ENCODE measurements around the gene BMPR1A. TPM values are rescaled to one million over a fixed set of nuclear protein-coding genes. Genes with fewer than 3 reads are reported as not detected.

BMPR1A gene
- total and polyA plus RNA-seq, 7 experiments from 2014 or later: 2.1 to 11.3 (median 5.6) TPM

GRCh38 chr10:86830043-86830591 lies 73.7 kb downstream of the BMPR1A start:
- Histone ChIP-seq H3K27me3 (ENCODE audit: control insufficient read depth in 2 of 2, insufficient read depth in 2 of 2, low read length in 2 of 2) (no peaks in the 10 kb centered on the region), H3K4me3 (ENCODE audit: low read length) (no peak overlapping the region), H3K9me3 (ENCODE audit: control insufficient read depth in 2 of 3, low read length in 3 of 3) (no peaks in the 10 kb centered on the region), H3K4me1 (ENCODE audit: control insufficient read depth in 2 of 2, insufficient read depth in 2 of 2, low read length in 2 of 2) (no peaks in the 10 kb centered on the region), H3K36me3 (ENCODE audit: control insufficient read depth in 2 of 3, insufficient read depth in 3 of 3, low read length in 3 of 3) (no peaks in the 10 kb centered on the region), H3K27ac (ENCODE audit: low read depth, low read length) (no peak overlapping the region)
- Mint-ChIP-seq H3K27ac (no peak overlapping the region), H3K4me1 (peaks cover 0 to 23% (median 0%) of the 10 kb centered on the region in 7 donors), H3K4me3 (no peak overlapping the region), H3K36me3 (peaks cover 0 to 3% (median 0%) of the 10 kb centered on the region in 5 donors), H3K27me3 (peaks cover 0 to 8% (median 0%) of the 10 kb centered on the region in 5 donors), H3K9me3 (no peaks in the 10 kb centered on the region)
- DNase-seq: no peak
- CTCF ChIA-PET: no interaction called here
- intact Hi-C loops (cut with micrococcal nuclease): no loop called here
- no peak for ATAC-seq
- POLR2A ChIA-PET: no interaction called here

DNA sequence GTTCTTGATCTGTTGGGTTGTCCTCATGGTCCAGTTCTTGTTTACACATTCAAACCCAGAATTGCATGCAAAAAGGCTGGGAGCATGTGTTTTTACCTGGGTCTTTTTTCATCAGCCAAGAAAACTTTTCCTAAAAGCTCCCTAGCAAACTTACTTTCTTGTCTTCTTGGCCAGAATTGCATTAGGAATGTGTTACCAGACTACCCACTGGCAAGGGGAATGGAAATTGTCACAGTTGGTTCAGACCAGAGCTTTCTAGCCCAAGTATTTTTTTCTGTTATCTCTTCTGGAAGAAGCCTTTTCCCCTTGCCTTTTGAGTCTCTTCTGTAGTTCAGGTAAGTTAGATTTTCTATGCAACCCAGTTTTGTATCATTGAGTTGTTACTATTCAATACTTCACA lies 77.5 kb downstream of the BMPR1A start:
- H3K27ac Mint-ChIP-seq: no peak overlapping the region
- POLR2A ChIA-PET: interaction anchor here (0.6 kb wide), 1 partner anchor 100 kb away, joined by 6 read pairs; no protein-coding TSS in a partner anchor
- H3K9me3 Mint-ChIP-seq: no peaks in the 10 kb centered on the region
- no peak overlapping the region for H3K4me3 Mint-ChIP-seq
- Histone ChIP-seq H3K27me3 (ENCODE audit: control insufficient read depth in 2 of 2, insufficient read depth in 2 of 2, low read length in 2 of 2) (no peaks in the 10 kb centered on the region), H3K36me3 (ENCODE audit: control insufficient read depth in 2 of 3, insufficient read depth in 3 of 3, low read length in 3 of 3) (no peaks in the 10 kb centered on the region), H3K27ac (ENCODE audit: low read depth, low read length) (no peak overlapping the region), H3K4me1 (ENCODE audit: control insufficient read depth in 2 of 2, insufficient read depth in 2 of 2, low read length in 2 of 2) (no peaks in the 10 kb centered on the region), H3K9me3 (ENCODE audit: control insufficient read depth in 2 of 3, low read length in 3 of 3) (no peaks in the 10 kb centered on the region), H3K4me3 (ENCODE audit: low read length) (no peak overlapping the region)
- intact Hi-C loops (cut with micrococcal nuclease): no loop called here
- DNase-seq (no peak), ATAC-seq (no peak)
- H3K4me1 Mint-ChIP-seq: peaks cover 0 to 19% (median 0%) of the 10 kb centered on the region in 7 donors
- H3K27me3 Mint-ChIP-seq: peaks cover 0 to 9% (median 0%) of the 10 kb centered on the region in 5 donors
- CTCF ChIA-PET: no interaction called here
- peaks cover 0 to 3% (median 0%) of the 10 kb centered on the region in 5 donors for H3K36me3 Mint-ChIP-seq

GRCh38 chr10:86836044-86836443 lies 79.6 kb downstream of the BMPR1A start:
- Mint-ChIP-seq H3K36me3 (peaks cover 0 to 5% (median 4%) of the 10 kb centered on the region in 5 donors), H3K4me1 (peaks cover 0 to 13% (median 0%) of the 10 kb centered on the region in 7 donors), H3K4me3 (no peak overlapping the region), H3K27ac (no peak overlapping the region), H3K27me3 (peaks cover 0 to 9% (median 0%) of the 10 kb centered on the region in 5 donors), H3K9me3 (no peaks in the 10 kb centered on the region)
- Histone ChIP-seq H3K27me3 (ENCODE audit: control insufficient read depth in 2 of 2, insufficient read depth in 2 of 2, low read length in 2 of 2) (no peaks in the 10 kb centered on the region), H3K4me1 (ENCODE audit: control insufficient read depth in 2 of 2, insufficient read depth in 2 of 2, low read length in 2 of 2) (no peaks in the 10 kb centered on the region), H3K27ac (ENCODE audit: low read depth, low read length) (no peak overlapping the region), H3K4me3 (ENCODE audit: low read length) (no peak overlapping the region), H3K36me3 (ENCODE audit: control insufficient read depth in 2 of 3, insufficient read depth in 3 of 3, low read length in 3 of 3) (no peaks in the 10 kb centered on the region), H3K9me3 (ENCODE audit: control insufficient read depth in 2 of 3, low read length in 3 of 3) (no peaks in the 10 kb centered on the region)
- ATAC-seq (no peak), DNase-seq (no peak)
- ChIA-PET CTCF (no interaction called here), POLR2A (no interaction called here)
- intact Hi-C loops (cut with micrococcal nuclease): no loop called here

- Histone ChIP-seq H3K27me3 (ENCODE audit: control insufficient read depth in 2 of 2, insufficient read depth in 2 of 2, low read length in 2 of 2) (no peaks in the 10 kb centered on the region), H3K27ac (ENCODE audit: low read depth, low read length) (no peak overlapping the region), H3K4me1 (ENCODE audit: control insufficient read depth in 2 of 2, insufficient read depth in 2 of 2, low read length in 2 of 2) (no peaks in the 10 kb centered on the region), H3K9me3 (ENCODE audit: control insufficient read depth in 2 of 3, low read length in 3 of 3) (no peaks in the 10 kb centered on the region), H3K4me3 (ENCODE audit: low read length) (no peak overlapping the region), H3K36me3 (ENCODE audit: control insufficient read depth in 2 of 3, insufficient read depth in 3 of 3, low read length in 3 of 3) (no peaks in the 10 kb centered on the region)
- Mint-ChIP-seq H3K9me3 (no peaks in the 10 kb centered on the region), H3K4me1 (peaks cover 0 to 13% (median 0%) of the 10 kb centered on the region in 7 donors), H3K36me3 (peaks cover 0 to 12% (median 5%) of the 10 kb centered on the region in 5 donors), H3K4me3 (no peak overlapping the region), H3K27me3 (peaks cover 0 to 9% (median 0%) of the 10 kb centered on the region in 5 donors), H3K27ac (no peak overlapping the region)
- ATAC-seq (no peak), DNase-seq (no peak)
- CTCF ChIA-PET: interaction anchor here (0.7 kb wide), 1 partner anchor 491 kb away, joined by 7 read pairs; no protein-coding TSS in a partner anchor
- POLR2A ChIA-PET: no interaction called here
- intact Hi-C loops (cut with micrococcal nuclease): no loop called here
These were observed 81.2 kb downstream of the BMPR1A start for GRCh38 chr10:86837663-86838062.

DNA sequence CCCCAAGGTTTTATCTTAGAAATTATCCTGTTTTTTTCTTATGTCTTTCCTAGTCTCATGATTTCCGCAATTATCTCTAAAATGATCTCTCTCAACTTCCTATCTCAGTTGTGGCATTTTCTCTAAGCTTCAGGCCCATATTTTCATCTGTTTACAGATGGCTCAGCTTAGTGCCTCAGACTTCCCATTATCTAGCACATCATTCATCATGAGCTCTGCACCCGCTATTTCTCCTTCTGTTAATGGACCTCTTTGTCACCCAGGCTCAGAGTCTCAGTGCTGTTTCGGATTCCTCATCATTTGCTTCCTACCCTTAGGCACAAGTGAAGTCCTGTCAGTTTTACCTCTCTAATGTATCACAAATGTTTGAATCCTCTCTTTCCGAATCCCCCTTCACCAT lies 84.1 kb downstream of the BMPR1A start:
- ATAC-seq: no peak
- H3K4me3 ChIP-seq (ENCODE audit: low read length): no peak overlapping the region

GRCh38 chr10:86846088-86846487 lies 89.7 kb downstream of the BMPR1A start:
- CTCF ChIA-PET: no interaction called here
- H3K27me3 Mint-ChIP-seq: no peaks in the 10 kb centered on the region

More for the DNA sequence above, 84.1 kb downstream of the BMPR1A start:
- no peaks in the 10 kb centered on the region for H3K4me1 ChIP-seq (ENCODE audit: control insufficient read depth in 2 of 2, insufficient read depth in 2 of 2, low read length in 2 of 2)
- H3K9me3 ChIP-seq (ENCODE audit: control insufficient read depth in 2 of 3, low read length in 3 of 3): no peaks in the 10 kb centered on the region
- ChIA-PET POLR2A (no interaction called here), CTCF (interaction anchor here (0.6 kb wide), 1 partner anchor 28 kb away, joined by 3 read pairs; no protein-coding TSS in a partner anchor)
- no peak overlapping the region for H3K27ac ChIP-seq (ENCODE audit: low read depth, low read length)
- Mint-ChIP-seq H3K9me3 (no peaks in the 10 kb centered on the region), H3K36me3 (peaks cover 2 to 15% (median 8%) of the 10 kb centered on the region in 5 donors), H3K4me1 (no peaks in the 10 kb centered on the region), H3K27me3 (peaks cover 0 to 3% (median 0%) of the 10 kb centered on the region in 5 donors), H3K27ac (no peak overlapping the region), H3K4me3 (no peak overlapping the region)
- H3K36me3 ChIP-seq (ENCODE audit: control insufficient read depth in 2 of 3, insufficient read depth in 3 of 3, low read length in 3 of 3): no peaks in the 10 kb centered on the region
- intact Hi-C loops (cut with micrococcal nuclease): no loop called here
- no peaks in the 10 kb centered on the region for H3K27me3 ChIP-seq (ENCODE audit: control insufficient read depth in 2 of 2, insufficient read depth in 2 of 2, low read length in 2 of 2)
- DNase-seq: no peak

DNA sequence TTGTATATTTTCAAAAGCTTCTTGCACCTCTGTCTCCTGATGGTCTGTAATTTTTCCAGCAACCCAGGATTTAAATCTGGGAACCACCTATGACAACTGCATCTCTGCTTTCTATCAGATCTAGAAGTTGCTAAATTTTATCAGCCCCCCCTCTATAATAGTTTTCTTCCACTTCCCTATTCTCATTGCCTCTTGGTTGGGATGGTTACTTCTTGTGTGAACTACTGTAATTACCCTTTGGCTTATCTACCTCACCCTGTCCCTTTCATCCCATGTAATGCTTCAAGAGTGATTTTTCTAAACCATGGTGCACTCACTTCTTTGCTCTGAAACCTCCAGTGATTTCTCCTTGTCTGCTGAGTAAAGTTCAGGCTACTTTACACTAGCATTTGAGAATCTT lies 92.3 kb downstream of the BMPR1A start:
- H3K36me3 Mint-ChIP-seq: peaks cover 2 to 16% (median 5%) of the 10 kb centered on the region in 5 donors
- Histone ChIP-seq H3K27ac (ENCODE audit: low read depth, low read length) (no peak overlapping the region), H3K27me3 (ENCODE audit: control insufficient read depth in 2 of 2, insufficient read depth in 2 of 2, low read length in 2 of 2) (no peaks in the 10 kb centered on the region), H3K4me1 (ENCODE audit: control insufficient read depth in 2 of 2, insufficient read depth in 2 of 2, low read length in 2 of 2) (no peaks in the 10 kb centered on the region), H3K36me3 (ENCODE audit: control insufficient read depth in 2 of 3, insufficient read depth in 3 of 3, low read length in 3 of 3) (no peaks in the 10 kb centered on the region), H3K9me3 (ENCODE audit: control insufficient read depth in 2 of 3, low read length in 3 of 3) (no peaks in the 10 kb centered on the region), H3K4me3 (ENCODE audit: low read length) (no peak overlapping the region)
- DNase-seq (no peak), ATAC-seq (no peak)
- no peak overlapping the region for H3K27ac Mint-ChIP-seq
- no peak overlapping the region for H3K4me3 Mint-ChIP-seq
- no peaks in the 10 kb centered on the region for H3K27me3 Mint-ChIP-seq
- ChIA-PET POLR2A (no interaction called here), CTCF (no interaction called here)
- H3K9me3 Mint-ChIP-seq: peaks cover 0 to 9% (median 0%) of the 10 kb centered on the region in 11 donors
- H3K4me1 Mint-ChIP-seq: no peaks in the 10 kb centered on the region
- intact Hi-C loops (cut with micrococcal nuclease): no loop called here

More at GRCh38 chr10:86846088-86846487, 89.7 kb downstream of the BMPR1A start:
- Mint-ChIP-seq H3K27ac (no peak overlapping the region), H3K36me3 (peaks cover 0 to 20% (median 3%) of the 10 kb centered on the region in 5 donors), H3K9me3 (no peaks in the 10 kb centered on the region), H3K4me1 (no peaks in the 10 kb centered on the region), H3K4me3 (no peak overlapping the region)
- intact Hi-C loops (cut with micrococcal nuclease): no loop called here
- H3K36me3 ChIP-seq (ENCODE audit: control insufficient read depth in 2 of 3, insufficient read depth in 3 of 3, low read length in 3 of 3): no peaks in the 10 kb centered on the region
- ATAC-seq: no peak
- no peaks in the 10 kb centered on the region for H3K27me3 ChIP-seq (ENCODE audit: control insufficient read depth in 2 of 2, insufficient read depth in 2 of 2, low read length in 2 of 2)
- DNase-seq: no peak
- no peak overlapping the region for H3K27ac ChIP-seq (ENCODE audit: low read depth, low read length)
- H3K4me3 ChIP-seq (ENCODE audit: low read length): no peak overlapping the region
- POLR2A ChIA-PET: no interaction called here
- no peaks in the 10 kb centered on the region for H3K4me1 ChIP-seq (ENCODE audit: control insufficient read depth in 2 of 2, insufficient read depth in 2 of 2, low read length in 2 of 2)
- no peaks in the 10 kb centered on the region for H3K9me3 ChIP-seq (ENCODE audit: control insufficient read depth in 2 of 3, low read length in 3 of 3)
